K562 (cell line): Measurements from ENCODE around the gene ATXN10. TPM values are rescaled to one million over a fixed set of nuclear protein-coding genes. Genes with fewer than 3 reads are reported as not detected.

Experiments
- ATAC-seq: fragments of 200-7000 bp; cut with Tn5 transposase; 3 replicates; pipeline ENCODE4 v1.9.1; 2020; ENCODE audit warnings: moderate library complexity
- BruUV-seq: library from RNA; stranded (reverse); fragments of 400-500 nt; replicated peaks from 2 replicates; lab custom pipeline; 2021; lab: Mats Ljungman, UMichigan
- CTCF ChIA-PET: fragments of 300-600 bp; formaldehyde crosslinking; extraction: SDS; loops from one replicate; lab custom pipeline; 2021; ENCODE audit warnings: low intra/inter-chr PET ratio; lab: Yijun Ruan, JAX
- POLR2A ChIA-PET: fragments of 300-600, 350-650 bp; sonication (Branson Sonifier 250); formaldehyde crosslinking; extraction: SDS; loops from one replicate; lab custom pipeline; 2021; ENCODE audit warnings: antibody characterized with exemption, inconsistent platforms; lab: Yijun Ruan, JAX
- DNase-seq, 4 experiments: peaks; one replicate each; pipeline versions ENCODE4 v3.0.0 to v3.0.0-alpha.2; 2011 to 2018; ENCODE audit warnings: low spot score in 3 of 4, mixed read lengths in 3 of 4; ENCODE audit errors: extremely low read depth in 1 of 4
- FAIRE-seq: peaks from 2 replicates; lab custom pipeline; 2011; peaks lifted over from hg19 to GRCh38; lab: Jason Lieb, UNC
- H2AFZ ChIP-seq: 2 replicates; pipeline ENCODE4 v1.6.0; 2011; ENCODE audit warnings: low read depth, low read length, control low read depth, inconsistent platforms
- H3K27ac ChIP-seq: fragments of 200-600 bp; 3 replicates; pipeline ENCODE4 v1.8.0; 2011; ENCODE audit warnings: low read depth, mild to moderate bottlenecking, control low read depth, inconsistent platforms, low read length, moderate library complexity, mixed read lengths; ENCODE audit errors: extremely low read depth
- H3K27me3 ChIP-seq, 2 experiments: fragments of 300-600 bp in 1 of 2; 2 replicates in 1 of 2; 3 replicates in 1 of 2; pipeline versions ENCODE4 v1.6.0 to v1.8.0; 2011; ENCODE audit warnings: inconsistent platforms in 2 of 2, low read length in 2 of 2, mild to moderate bottlenecking in 1 of 2, mixed read lengths in 1 of 2, moderate library complexity in 1 of 2; ENCODE audit not compliant: control insufficient read depth in 2 of 2, insufficient read depth in 2 of 2
- H3K36me3 ChIP-seq: fragments of 300-600 bp; 3 replicates; pipeline ENCODE4 v1.8.0; 2011; ENCODE audit warnings: mild to moderate bottlenecking, low read length, inconsistent platforms; ENCODE audit not compliant: control insufficient read depth, insufficient read depth
- H3K4me1 ChIP-seq, 2 experiments: fragments of 200-600 bp in 1 of 2; replicated peaks in 1 of 2; 2 replicates in 1 of 2; 3 replicates in 1 of 2; pipeline versions ENCODE4 v1.5.1 to v1.8.0; 2011; ENCODE audit warnings: inconsistent platforms in 2 of 2, low read length in 2 of 2, mild to moderate bottlenecking in 1 of 2, mixed read lengths in 1 of 2, moderate library complexity in 1 of 2; ENCODE audit not compliant: control insufficient read depth in 2 of 2, insufficient read depth in 2 of 2
- H3K4me2 ChIP-seq: 2 replicates; pipeline ENCODE4 v1.6.1; 2011; ENCODE audit warnings: low read length, control low read depth, inconsistent platforms, mixed read lengths; ENCODE audit not compliant: insufficient read depth
- H3K4me3 ChIP-seq: fragments of 200-600 bp; sonication (generic), shearing (Covaris generic); 2 replicates; pipeline ENCODE4 v1.5.1; 2016; ENCODE audit warnings: control low read depth, inconsistent platforms
- H3K79me2 ChIP-seq: fragments of 200-600 bp; 3 replicates; pipeline ENCODE4 v1.8.0; 2011; ENCODE audit warnings: low read length, inconsistent platforms; ENCODE audit not compliant: control insufficient read depth, insufficient read depth
- H3K9ac ChIP-seq, 2 experiments: 2 replicates each; pipeline versions ENCODE4 v1.6.0 to v1.6.1; 2011; ENCODE audit warnings: low read depth in 2 of 2, low read length in 2 of 2, control low read depth in 1 of 2, inconsistent platforms in 1 of 2, mild to moderate bottlenecking in 1 of 2, mixed read lengths in 1 of 2; ENCODE audit not compliant: insufficient read depth in 1 of 2
- H3K9me1 ChIP-seq: one replicate; pipeline ENCODE4 v1.6.0; 2011; ENCODE audit warnings: inconsistent platforms, mild to moderate bottlenecking, low read length, moderate library complexity; ENCODE audit not compliant: control insufficient read depth, insufficient read depth
- H3K9me3 ChIP-seq: replicated peaks from 2 replicates; pipeline ENCODE4 v1.5.1; 2011; ENCODE audit warnings: low read depth, low read length, inconsistent platforms; ENCODE audit not compliant: control insufficient read depth, insufficient read depth
- H4K20me1 ChIP-seq: replicated peaks from 2 replicates; pipeline ENCODE4 v1.6.1; 2011; ENCODE audit warnings: low read length, inconsistent platforms, mixed read lengths; ENCODE audit not compliant: control insufficient read depth, insufficient read depth
- CBFA2T2 ChIP-seq: fragments of 450-650 bp; conservative IDR thresholded peaks from 2 replicates; pipeline ENCODE4 v1.6.1; 2017; ENCODE audit warnings: mild to moderate bottlenecking
- ELF4 ChIP-seq: fragments of 450-650 bp; formaldehyde crosslinking; IDR thresholded peaks from 2 replicates; pipeline ENCODE4 v1.4.0; 2022; ENCODE audit warnings: missing genetic modification characterization
- NR2C1 ChIP-seq, 2 experiments: fragments of 450-650 bp; IDR thresholded peaks; 2 replicates each; pipeline ENCODE4 v1.6.1; 2017; ENCODE audit warnings: mild to moderate bottlenecking in 2 of 2, antibody characterized with exemption in 1 of 2, inconsistent platforms in 1 of 2, missing compliant biosample characterization in 1 of 2, missing genetic modification characterization in 1 of 2
- PHF8 ChIP-seq: fragments of 200-600 bp; sonication (generic); IDR thresholded peaks from 2 replicates; pipeline ENCODE4 v1.6.1; 2012; ENCODE audit warnings: mixed run types, mild to moderate bottlenecking, inconsistent platforms, low read length, moderate library complexity, borderline replicate concordance
- SAFB ChIP-seq: fragments of 200-400 bp; formaldehyde crosslinking; IDR thresholded peaks from 2 replicates; pipeline ENCODE4 v1.6.1; 2017; ENCODE audit warnings: low read depth, low read length, borderline replicate concordance
- SMARCA5 ChIP-seq: fragments of 450-650 bp; IDR thresholded peaks from 2 replicates; pipeline ENCODE4 v1.6.1; 2016
- TAL1 ChIP-seq: fragments of 450-650 bp; IDR thresholded peaks from 2 replicates; pipeline ENCODE4 v1.6.1; 2016; ENCODE audit warnings: mild to moderate bottlenecking
- ZBTB9 ChIP-seq: fragments of 450-650 bp; formaldehyde crosslinking; IDR thresholded peaks from 2 replicates; pipeline ENCODE4 v1.4.0; 2020; ENCODE audit warnings: mild to moderate bottlenecking, moderate library complexity
- ZNF133 ChIP-seq: fragments of 250-450 bp; sonication (Bioruptor Pico); IDR thresholded peaks from 2 replicates; pipeline ENCODE4 v1.4.0; 2020; ENCODE audit warnings: mild to moderate bottlenecking
- ZNF263 ChIP-seq: sonication (generic); formaldehyde crosslinking; IDR thresholded peaks from 2 replicates; pipeline ENCODE4 v1.8.0; 2022; ENCODE audit warnings: mild to moderate bottlenecking, missing genetic modification reagents, borderline replicate concordance
- whole genome bisulfite sequencing: fragments of 100-300 bp; shearing (Covaris generic); methylation state at CpG from one replicate; pipeline ENCODE4 v1.1.6; 2016; ENCODE audit warnings: low coverage, mixed read lengths; ENCODE audit not compliant: insufficient coverage; ENCODE audit errors: missing lambda C conversion rate; 5-methylcytosine and 5-hydroxymethylcytosine counted together
- in situ Hi-C: fragments of 300-500 bp; cut with MboI; formaldehyde crosslinking; loops from 4 replicates; pipeline ENCODE4 v1.15.0; 2018; ENCODE audit warnings: inconsistent platforms, mixed read lengths
- intact Hi-C: fragments of 100-400 bp; cut with micrococcal nuclease; formaldehyde crosslinking; loops from 2 replicates; pipeline ENCODE4 v1.14.2; 2022
- polyA plus RNA-seq, 8 experiments: library from polyadenylated mRNA; depleted of rRNA in 4 of 8; stranded (reverse) in 5 of 8; unstranded in 3 of 8; fragments of >200 nt; fragmentation: Nextera tagmentation in 2 of 8; fragmentation: Illumina TruSeq in 1 of 8; extraction: Ambion mirVana in 2 of 8; extraction: Trizol in 1 of 8; gene quantifications; 2 replicates each; pipeline versions ENCODE4 v1.2.1 to v1.2.3, GENCODE V29; 2011 to 2014; ENCODE audit warnings: inconsistent platforms in 1 of 8, missing spikeins in 1 of 8
- total RNA-seq, 7 experiments: library from RNA; depleted of rRNA in 6 of 7; stranded (reverse); fragments of >200 nt in 6 of 7; fragmentation: Illumina TruSeq in 2 of 7; extraction: Trizol in 2 of 7; gene quantifications; 2 replicates each; pipeline versions ENCODE4 v1.2.1 to v1.2.3, GENCODE V29; 2011 to 2021; ENCODE audit warnings: low replicate concordance in 1 of 7
- TF ChIP-seq, protein P1 (sequence below), 2 experiments: fragments of 450-650 bp in 1 of 2; sonication (generic) in 1 of 2; formaldehyde crosslinking; conservative IDR thresholded peaks; 2 replicates each; pipeline versions ENCODE4 v1.4.0 to v1.8.1; 2020 to 2022; ENCODE audit warnings: mild to moderate bottlenecking in 1 of 2, missing genetic modification reagents in 1 of 2

ATXN10 gene
- total and polyA plus RNA-seq, 9 of the 15 experiments (the other 6 are each of a cell fraction or from before 2014, with no cell fraction given) = 11.5 to 190 (median 33.6) TPM

DNA sequence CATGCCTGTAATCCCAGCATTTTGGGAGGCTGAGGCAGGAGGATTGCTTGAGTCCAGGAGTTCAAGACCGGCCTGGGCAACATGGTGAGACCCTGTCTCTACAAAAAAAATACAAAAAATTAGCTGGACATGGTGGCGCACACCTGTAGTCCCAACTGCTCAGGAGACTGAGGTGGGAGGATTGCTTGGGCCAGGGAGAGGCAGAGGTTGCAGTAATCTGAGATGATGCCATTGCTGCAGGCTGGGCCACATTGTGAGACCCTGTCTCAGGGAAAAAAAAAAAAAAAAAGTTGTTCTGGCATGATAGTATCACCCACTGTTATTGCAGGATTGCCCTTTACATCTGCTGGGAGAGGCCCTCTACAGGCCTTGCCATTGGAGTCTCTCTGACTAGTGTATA, 18.4 kb downstream of the ATXN10 start:
- no peak for TF ChIP-seq NR2C1 (IDR thresholded peaks at IDR 0.05)
- no peak for TF ChIP-seq NR2C1 (tag; IDR thresholded peaks at IDR 0.05)
- TF ChIP-seq ZBTB9 (CRISPR knock-in tag) = no peak
- TF ChIP-seq ZNF133 (CRISPR knock-in tag) = no peak
- TF ChIP-seq, protein P1, sequence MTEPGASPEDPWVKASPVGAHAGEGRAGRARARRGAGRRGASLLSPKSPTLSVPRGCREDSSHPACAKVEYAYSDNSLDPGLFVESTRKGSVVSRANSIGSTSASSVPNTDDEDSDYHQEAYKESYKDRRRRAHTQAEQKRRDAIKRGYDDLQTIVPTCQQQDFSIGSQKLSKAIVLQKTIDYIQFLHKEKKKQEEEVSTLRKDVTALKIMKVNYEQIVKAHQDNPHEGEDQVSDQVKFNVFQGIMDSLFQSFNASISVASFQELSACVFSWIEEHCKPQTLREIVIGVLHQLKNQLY (CRISPR knock-in tag; conservative IDR thresholded peaks at IDR 0.05) = no peak
- no peak for TF ChIP-seq ELF4 (CRISPR knock-in tag)
- no peak for TF ChIP-seq PHF8
- TF ChIP-seq TAL1 = no peak
- TF ChIP-seq ZNF263 (CRISPR knock-in tag) = no peak
- TF ChIP-seq CBFA2T2 = no peak
- TF ChIP-seq SMARCA5 = no peak
- TF ChIP-seq SAFB = no peak
- ChIA-PET CTCF (no interaction called here), POLR2A (no interaction called here)
- H2AFZ ChIP-seq = no peak overlapping the region
- no peaks in the 10 kb centered on the region for H3K27me3 ChIP-seq
- no peak overlapping the region for H3K4me3 ChIP-seq
- FAIRE-seq (no peak), DNase-seq (no peak), ATAC-seq (no peak)
- no TSS peak for BruUV-seq
- H3K79me2 ChIP-seq = peaks cover 12% of the 10 kb centered on the region
- no peaks in the 10 kb centered on the region for H3K9me3 ChIP-seq
- H3K9me1 ChIP-seq = no peaks in the 10 kb centered on the region
- H3K27ac ChIP-seq = no peak overlapping the region
- intact Hi-C loops (no loop called here), in situ Hi-C loops (no loop called here)
- no peak overlapping the region for H3K9ac ChIP-seq
- peaks cover 26% of the 10 kb centered on the region; the same call in 2 of the 3 replicates for H3K36me3 ChIP-seq
- H3K4me2 ChIP-seq = no peak overlapping the region
- H3K4me1 ChIP-seq = peaks cover 0 to 11% of the 10 kb centered on the region in 2 experiments; a peak in 2 of 5 replicates
- H4K20me1 ChIP-seq = peaks cover 10% of the 10 kb centered on the region
- WGBS = 100% methylated on average over 1 of the region's 2 CpGs
